ENCODE results near the gene SPDYE9.
"Not testable (repeated sequence)": the region's sequence is repeated elsewhere in the genome, so short reads cannot be mapped to it uniquely, and the experiment has no call there.

SPDYE9 gene

GRCh38 chr7:73085938-73086337 lies at the start of gene SPDYE9:
TSS of gene SPDYE9 (minus strand) at chr7:73086038. CDS start at chr7:73084238, 1,800 bp downstream.
- not testable (repeated sequence) for DNase-seq (ENCODE audit: low spot score)

- not testable (repeated sequence) for DNase-seq (ENCODE audit: low spot score)
These were observed 49.0 kb upstream of the SPDYE9 start for GRCh38 chr7:73134866-73135265.

- not testable (repeated sequence) for DNase-seq (ENCODE audit: low spot score)
These were observed 46.9 kb upstream of the SPDYE9 start for GRCh38 chr7:73132651-73133217.

- DNase-seq (ENCODE audit: low spot score) = not testable (repeated sequence)
These were observed 44.8 kb upstream of the SPDYE9 start for GRCh38 chr7:73130612-73131011.

- DNase-seq (ENCODE audit: low spot score) = not testable (repeated sequence)
These were observed 38.3 kb upstream of the SPDYE9 start for GRCh38 chr7:73124126-73124525.

GRCh38 chr7:73122778-73123447 lies 37.1 kb upstream of the SPDYE9 start:
- DNase-seq (ENCODE audit: low spot score) = not testable (repeated sequence)

- not testable (repeated sequence) for DNase-seq (ENCODE audit: low spot score)
These were observed 32.3 kb upstream of the SPDYE9 start for GRCh38 chr7:73118155-73118554.

GRCh38 chr7:73057811-73058210 lies 28.0 kb downstream of the SPDYE9 start, which contains the start of gene SPDYE11:
TSS of gene SPDYE11 (minus strand) at chr7:73057911. CDS start at chr7:73056111, 1,800 bp downstream.
- not testable (repeated sequence) for DNase-seq (ENCODE audit: low spot score)

GRCh38 chr7:73029666-73030065 lies 56.2 kb downstream of the SPDYE9 start, which contains the start of gene SPDYE8:
TSS of gene SPDYE8 (minus strand) at chr7:73029766. CDS start at chr7:73027966, 1,800 bp downstream.
- DNase-seq (ENCODE audit: low spot score) = not testable (repeated sequence)
